ENCODE results near the gene IRF7.

- TF ChIP-seq CTCF (conservative IDR thresholded peaks at IDR 0.05; ENCODE audit: low read depth, low read length) (no peak), EZH2 (IDR thresholded peaks at IDR 0.05; ENCODE audit: low read length, unreplicated experiment) (no peak)
Observed at GRCh38 chr11:576811-577610, 38.7 kb downstream of the IRF7 start.
